ENCODE measurements around the gene KCNS1.

The KCNS1 gene

GRCh38 chr20:45105317-45105716 is 4.4 kb upstream of the KCNS1 start:
- no peak for DNase-seq (ENCODE audit: low read depth)

GRCh38 chr20:45104786-45105185 is 3.9 kb upstream of the KCNS1 start:
- DNase-seq (ENCODE audit: low read depth) = no peak

DNA sequence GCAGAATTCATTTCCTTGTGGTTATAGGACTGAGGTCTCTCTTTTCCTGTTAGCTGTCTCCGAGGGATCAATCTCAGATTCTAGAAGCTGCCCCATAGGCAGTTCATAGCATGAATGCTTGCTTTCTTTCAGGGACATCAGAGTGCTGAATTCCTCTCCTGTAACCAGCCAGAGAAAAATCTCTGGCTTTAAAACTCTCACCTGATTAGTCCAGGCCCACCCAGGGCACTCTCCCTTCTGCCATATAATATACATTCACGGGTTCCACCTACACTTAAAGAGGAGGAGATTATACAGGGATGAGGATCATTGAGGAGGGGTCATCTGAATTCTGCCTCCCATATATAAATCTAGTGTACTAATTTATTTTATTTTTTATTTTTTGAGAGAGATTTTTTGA is 2.1 kb upstream of the KCNS1 start:
- no peak for DNase-seq (ENCODE audit: low read depth)

DNA sequence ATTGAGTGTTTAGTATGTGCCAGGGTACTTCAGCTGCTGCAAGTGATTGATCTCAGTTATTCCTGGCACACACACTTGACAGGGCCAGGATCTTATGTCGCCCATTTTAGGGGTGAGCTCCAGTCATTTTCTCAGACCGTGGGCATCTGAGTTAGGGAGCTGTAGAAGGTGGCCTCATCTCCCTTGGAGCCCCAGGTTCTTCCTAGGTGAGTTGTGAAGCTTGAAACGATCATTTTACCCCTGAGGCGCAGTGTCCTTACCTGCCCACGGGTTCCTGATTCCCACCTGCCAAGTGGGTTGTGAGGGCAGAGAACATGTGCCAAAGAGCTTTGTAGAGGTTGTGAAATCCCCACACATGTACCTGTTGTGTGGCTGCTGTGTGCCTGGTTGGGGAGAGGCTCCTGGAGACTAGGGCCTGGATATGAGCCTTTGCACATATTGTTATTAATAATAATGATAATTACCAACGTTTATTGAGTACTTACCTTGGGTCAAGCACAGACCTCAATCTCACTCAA is 465 bp upstream of the KCNS1 start:
- DNase-seq (ENCODE audit: low read depth) = no peak

DNA sequence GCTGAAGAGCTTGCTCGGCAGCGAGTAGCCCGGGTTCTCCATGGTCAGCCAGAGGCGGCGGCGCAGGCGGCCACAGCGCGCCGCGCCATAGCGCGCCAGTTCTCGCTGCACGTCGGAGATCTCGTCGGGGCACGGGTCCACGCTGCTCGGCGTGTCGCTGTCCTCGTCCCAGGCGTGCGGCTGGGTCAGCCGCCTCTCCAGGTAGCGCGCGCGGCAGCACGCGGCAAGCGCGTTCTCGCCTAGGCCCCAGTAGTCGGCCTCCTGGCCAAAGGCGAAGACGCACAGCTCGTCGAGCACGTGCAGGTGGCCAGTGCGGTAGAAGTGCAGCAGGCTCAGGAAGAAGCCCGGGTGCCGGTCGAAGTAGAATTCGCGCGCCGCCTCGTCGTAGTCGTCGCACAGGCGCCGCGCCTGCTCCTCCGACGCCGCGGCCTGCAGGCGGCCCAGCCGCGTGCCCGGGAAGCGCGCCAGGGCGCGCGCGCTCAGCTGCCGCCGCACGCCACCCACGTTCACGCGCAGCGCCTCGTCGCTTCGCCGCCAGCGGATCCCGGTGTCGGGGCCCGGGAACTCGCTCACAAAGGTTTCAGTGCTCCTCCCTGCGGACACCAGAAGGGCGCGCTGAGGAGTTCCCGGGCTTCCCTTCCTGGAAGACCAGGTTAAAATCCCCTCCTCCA is 2.7 kb downstream of the KCNS1 start:
- DNase-seq (ENCODE audit: low read depth) = no peak

GRCh38 chr20:45097485-45098102 is 3.3 kb downstream of the KCNS1 start:
- DNase-seq (ENCODE audit: low read depth) = no peak

- no peak for DNase-seq (ENCODE audit: low read depth)
Observed at GRCh38 chr20:45096781-45097180, 4.1 kb downstream of the KCNS1 start.

DNA sequence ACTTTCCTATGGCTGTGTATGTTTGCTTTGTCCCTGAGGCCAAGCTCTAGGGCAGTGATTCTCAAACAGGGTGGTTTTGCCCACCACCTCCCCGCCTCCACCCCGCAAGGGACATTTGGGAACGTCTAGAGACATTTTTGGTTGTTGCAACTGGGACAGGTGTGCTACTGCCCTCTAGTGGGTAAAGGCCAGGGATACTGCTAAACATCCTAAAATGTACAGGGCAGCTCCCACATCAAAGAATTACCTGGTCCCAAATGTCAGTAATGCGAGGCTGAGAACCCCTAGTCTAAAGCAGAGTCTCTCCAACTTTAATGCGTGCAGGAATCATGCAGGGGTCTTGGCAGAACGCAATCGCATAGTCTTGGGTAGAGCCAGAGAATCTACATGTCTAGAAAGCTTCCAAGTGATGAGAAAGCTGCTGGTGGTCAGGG is 5.1 kb downstream of the KCNS1 start:
- DNase-seq (ENCODE audit: low read depth) = peak; percentile 22

DNA sequence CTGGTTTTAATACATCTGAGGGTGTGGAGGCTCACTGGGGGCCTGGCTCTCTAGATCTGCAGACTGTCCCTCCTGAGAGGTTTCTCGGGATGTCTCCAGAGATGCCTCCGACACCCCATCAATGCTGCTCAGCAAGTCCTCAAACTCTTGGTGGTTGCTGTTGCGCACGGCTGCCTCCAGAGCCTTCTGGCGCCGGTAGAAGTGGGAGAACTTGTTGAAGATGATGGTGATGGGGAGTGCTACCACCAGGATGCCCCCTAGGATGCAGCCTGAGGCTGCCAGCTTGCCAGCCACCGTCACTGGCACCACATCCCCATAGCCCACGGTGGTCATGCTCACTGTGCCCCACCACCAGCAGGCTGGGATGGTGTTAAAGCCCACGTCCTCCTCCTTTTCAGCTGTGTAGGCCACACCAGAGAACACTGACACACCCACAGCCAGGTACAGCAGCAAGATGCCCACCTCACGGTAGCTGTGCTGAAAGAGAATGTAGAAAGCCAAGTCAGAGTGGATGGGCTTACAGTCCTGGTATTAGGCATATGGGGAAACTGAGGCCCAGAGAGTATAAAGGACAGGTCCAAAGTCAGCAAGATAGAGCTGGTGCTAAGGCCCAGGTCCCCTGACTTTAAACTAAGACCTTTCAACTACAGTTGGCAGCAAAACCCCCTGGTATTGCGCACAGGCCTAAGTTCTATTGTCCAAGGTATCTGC is 5.9 kb downstream of the KCNS1 start:
- DNase-seq (ENCODE audit: low read depth) = no peak

GRCh38 chr20:45094201-45094600 is 6.7 kb downstream of the KCNS1 start:
- DNase-seq (ENCODE audit: low read depth) = no peak

GRCh38 chr20:45092898-45093297 is 8.0 kb downstream of the KCNS1 start:
- DNase-seq (ENCODE audit: low read depth) = no peak

DNA sequence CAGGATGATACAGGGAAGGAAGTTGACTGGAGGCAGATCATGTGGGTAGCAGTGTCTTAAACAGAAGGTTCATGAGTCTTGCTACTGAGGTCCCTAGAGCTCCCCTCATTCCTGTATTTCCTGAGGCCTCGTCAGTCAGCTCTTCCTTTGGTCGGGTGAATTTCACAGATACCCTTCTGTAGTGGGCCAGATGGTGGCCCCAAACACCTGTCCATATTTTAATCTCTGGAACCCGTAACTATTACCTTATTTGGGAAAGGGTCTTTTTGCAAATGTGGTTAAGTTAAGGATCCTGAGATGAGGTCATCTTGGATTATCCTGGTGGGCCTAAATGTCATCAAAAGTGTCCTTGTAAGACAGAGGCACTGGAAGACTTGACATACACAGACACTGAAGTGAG is 9.6 kb downstream of the KCNS1 start:
- no peak for DNase-seq (ENCODE audit: low read depth)

DNA sequence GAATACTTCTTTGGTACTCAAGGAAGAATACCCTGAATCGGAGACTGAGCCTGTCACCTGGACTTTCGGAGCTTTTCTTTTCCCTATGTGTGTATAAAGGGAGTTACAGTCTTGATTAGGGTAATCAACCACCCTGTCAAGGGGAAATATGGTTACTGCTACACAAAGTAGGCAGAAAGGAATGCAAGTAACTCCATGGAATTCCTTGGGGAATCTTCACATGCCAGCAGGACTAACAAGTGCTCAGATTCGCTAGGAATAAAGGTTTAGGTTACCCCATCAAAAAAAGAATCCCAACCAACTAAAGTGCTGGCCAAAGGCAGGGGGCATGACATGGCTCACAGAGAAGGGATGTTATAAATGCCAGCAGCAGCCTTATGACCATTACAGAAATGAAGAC is 10.4 kb downstream of the KCNS1 start:
- no peak for DNase-seq (ENCODE audit: low read depth)

DNA sequence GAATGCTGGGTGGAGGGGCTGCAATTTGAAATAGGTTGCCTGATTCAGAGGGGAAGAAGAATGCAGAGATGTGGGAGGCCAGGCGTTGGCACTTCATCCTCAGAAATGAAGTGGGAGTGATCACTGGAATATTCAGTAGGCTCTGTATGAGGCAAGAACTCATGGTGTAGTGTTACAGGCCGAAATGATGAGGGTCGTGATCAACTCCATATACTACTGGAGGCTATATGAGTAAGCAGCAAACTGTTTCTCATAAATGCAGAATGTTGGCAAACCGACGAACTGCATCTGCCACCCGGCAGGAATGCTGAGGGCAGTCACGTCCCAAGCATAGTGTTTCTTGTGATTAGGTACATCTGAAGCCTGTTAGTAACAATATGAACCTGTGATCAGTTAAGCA is 12.7 kb downstream of the KCNS1 start:
- no peak for DNase-seq (ENCODE audit: low read depth)

- DNase-seq (ENCODE audit: low read depth) = no peak
Observed at GRCh38 chr20:45087814-45088213, 13.1 kb downstream of the KCNS1 start.

DNA sequence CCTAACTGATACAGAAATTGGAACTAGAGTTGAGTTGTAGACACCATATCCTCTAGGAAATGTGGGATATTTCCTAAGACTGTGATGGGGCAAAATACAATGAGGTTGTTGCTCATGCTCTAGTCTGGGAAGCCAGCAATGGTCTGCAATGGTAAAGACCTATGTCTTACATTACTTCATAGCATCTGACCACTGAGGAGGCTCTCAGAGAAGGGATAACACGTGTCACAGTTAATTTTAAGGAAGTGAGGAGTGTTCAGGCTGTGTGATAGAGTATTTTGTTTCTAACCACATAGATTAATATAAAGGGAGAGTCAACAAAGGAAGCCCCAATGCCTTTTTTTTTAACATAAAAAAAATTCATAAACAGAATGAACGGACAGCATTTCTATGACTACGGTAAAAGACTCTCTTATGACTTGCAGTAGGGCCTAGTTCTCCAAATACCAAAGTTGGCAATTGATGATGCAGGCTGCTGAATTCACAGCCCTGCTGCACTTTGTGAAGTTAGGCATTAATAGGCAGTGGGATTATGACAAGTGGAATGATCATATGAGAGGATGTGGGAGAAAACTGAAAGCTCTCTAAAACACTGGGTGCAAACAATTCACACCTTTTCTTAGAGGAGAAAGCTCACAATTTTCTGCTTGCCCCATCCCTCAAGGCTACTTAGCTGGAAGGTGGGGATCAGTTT is 13.7 kb downstream of the KCNS1 start:
- DNase-seq (ENCODE audit: low read depth) = no peak

GRCh38 chr20:45085867-45086266 is 15.1 kb downstream of the KCNS1 start:
- DNase-seq (ENCODE audit: low read depth) = no peak

- no peak for DNase-seq (ENCODE audit: low read depth)
Observed at GRCh38 chr20:45085289-45085688, 15.6 kb downstream of the KCNS1 start.

- no peak for DNase-seq (ENCODE audit: low read depth)
Observed at GRCh38 chr20:45083127-45083526, 17.8 kb downstream of the KCNS1 start.

DNA sequence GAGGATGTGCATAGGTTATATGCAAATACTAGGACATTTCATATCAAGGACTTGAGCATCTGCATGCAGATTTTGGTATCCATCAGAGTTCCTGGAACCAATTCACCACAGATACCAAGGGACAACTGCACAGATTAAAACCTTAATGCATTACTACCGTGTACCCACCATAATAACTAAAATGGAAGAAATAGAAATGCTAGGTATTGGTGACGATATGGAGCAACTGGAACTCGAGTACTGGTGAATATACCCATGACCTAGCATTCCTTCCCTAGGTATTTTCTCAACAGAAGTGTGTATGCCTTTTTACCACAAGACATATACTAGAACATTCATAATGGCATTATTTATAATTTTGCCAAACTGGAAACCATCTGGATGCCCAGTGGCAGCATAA is 18.5 kb downstream of the KCNS1 start:
- DNase-seq (ENCODE audit: low read depth) = no peak

DNA sequence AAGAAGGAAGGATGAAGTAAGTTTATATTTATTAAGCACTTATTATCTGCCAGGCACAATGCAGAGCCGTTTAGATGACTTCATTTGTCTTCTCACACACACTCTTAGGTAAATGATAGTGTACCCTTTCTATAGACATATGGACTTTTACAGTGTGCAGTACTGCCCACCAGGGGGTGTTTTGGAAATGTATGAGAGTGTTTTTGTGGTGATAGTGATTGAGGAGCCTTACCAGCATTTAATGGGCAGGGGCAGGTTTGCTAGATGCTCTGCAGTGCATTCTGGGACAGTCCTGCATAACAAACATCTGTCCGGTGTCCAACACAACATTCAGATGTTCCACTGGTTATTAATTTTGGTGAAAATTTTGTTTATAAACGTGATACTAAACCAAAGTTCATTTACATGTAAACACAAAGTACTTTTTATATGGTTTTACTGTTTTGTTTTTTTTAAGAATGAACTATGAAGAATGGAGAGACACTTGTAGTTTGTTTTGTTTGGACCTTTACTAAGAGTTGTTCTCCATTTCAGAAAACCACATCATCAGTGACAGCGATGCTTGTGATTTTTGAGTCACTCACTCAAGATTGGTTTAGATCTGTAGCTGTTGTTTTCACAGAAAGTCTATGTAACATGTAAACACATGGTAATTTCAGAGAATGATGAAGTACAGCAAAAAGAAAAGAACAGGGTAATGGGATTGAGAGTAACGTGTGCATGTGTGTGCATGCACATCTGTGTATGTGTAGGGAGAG is 19.9 kb downstream of the KCNS1 start:
- no peak for DNase-seq (ENCODE audit: low read depth)

- no peak for DNase-seq (ENCODE audit: low read depth)
Observed at GRCh38 chr20:45077559-45077958, 23.4 kb downstream of the KCNS1 start.
